Loucy (cell line): Measurements from ENCODE around the gene PNCK.

Source experiments
- H2AFZ ChIP-seq: fragments of 200-600 bp; sonication (generic); 2 replicates; pipeline ENCODE4 v1.6.0; 2016; ENCODE audit warnings: antibody characterized with exemption, mild to moderate bottlenecking, low read length, moderate library complexity
- H3F3A ChIP-seq: fragments of 200-600 bp; 2 replicates; pipeline ENCODE4 v1.6.0; 2016; ENCODE audit warnings: antibody characterized with exemption, low read depth, mild to moderate bottlenecking
- H3K27me3 ChIP-seq: fragments of 200-600 bp; sonication (generic); 2 replicates; pipeline ENCODE4 v1.6.1; 2014; ENCODE audit warnings: low read length, mild to moderate bottlenecking; ENCODE audit not compliant: insufficient read depth, poor library complexity, severe bottlenecking
- H3K36me3 ChIP-seq: fragments of 200-600 bp; sonication (generic); 2 replicates; pipeline ENCODE4 v1.6.1; 2016; ENCODE audit warnings: low read length; ENCODE audit not compliant: insufficient read depth
- H3K4me1 ChIP-seq: fragments of 200-600 bp; sonication (generic); 2 replicates; pipeline ENCODE4 v1.5.1; 2014; ENCODE audit warnings: low read length, mild to moderate bottlenecking; ENCODE audit not compliant: insufficient read depth, poor library complexity, severe bottlenecking
- H3K4me2 ChIP-seq: fragments of 200-600 bp; sonication (generic); 2 replicates; pipeline ENCODE4 v1.6.0; 2014; ENCODE audit warnings: antibody characterized with exemption, low read length, low read depth, mild to moderate bottlenecking; ENCODE audit not compliant: poor library complexity, severe bottlenecking
- H3K4me3 ChIP-seq: fragments of 200-600 bp; sonication (generic); 2 replicates; pipeline ENCODE4 v1.5.1; 2014; ENCODE audit warnings: low read length, mild to moderate bottlenecking, mixed read lengths; ENCODE audit not compliant: poor library complexity, severe bottlenecking
- H3K79me2 ChIP-seq: fragments of 200-600 bp; sonication (generic); 2 replicates; pipeline ENCODE4 v1.6.1; 2014; ENCODE audit warnings: low read length; ENCODE audit not compliant: insufficient read depth
- H3K9ac ChIP-seq: fragments of 200-600 bp; sonication (generic); 2 replicates; pipeline ENCODE4 v1.6.0; 2014; ENCODE audit warnings: mild to moderate bottlenecking, low read depth, low read length, moderate library complexity; ENCODE audit not compliant: poor library complexity, severe bottlenecking
- H3K9me2 ChIP-seq: fragments of 200-600 bp; sonication (generic); replicated peaks from 2 replicates; pipeline ENCODE4 v1.6.1; 2016; ENCODE audit warnings: low read depth, low read length, mixed read lengths
- H3K9me3 ChIP-seq: fragments of 200-600 bp; sonication (generic); 2 replicates; pipeline ENCODE4 v1.6.1; 2014; ENCODE audit warnings: mild to moderate bottlenecking, antibody characterized with exemption, low read length, low read depth; ENCODE audit not compliant: insufficient read depth
- H4K20me1 ChIP-seq: fragments of 200-600 bp; sonication (generic); 2 replicates; pipeline ENCODE4 v1.6.0; 2014; ENCODE audit warnings: antibody characterized with exemption, low read length, mild to moderate bottlenecking; ENCODE audit not compliant: insufficient read depth, poor library complexity, severe bottlenecking
- EZH2phosphoT487 ChIP-seq: fragments of 200-600 bp; IDR thresholded peaks from 2 replicates; pipeline ENCODE4 v1.6.1; 2018; ENCODE audit warnings: antibody characterized with exemption, mild to moderate bottlenecking, moderate library complexity, borderline replicate concordance
- TF ChIP-seq, protein P1 (sequence below): fragments of 200-600 bp; sonication (generic); conservative IDR thresholded peaks from 2 replicates; pipeline ENCODE4 v1.5.1; 2014; ENCODE audit warnings: mild to moderate bottlenecking, antibody characterized with exemption, low read length

Gene PNCK

DNA sequence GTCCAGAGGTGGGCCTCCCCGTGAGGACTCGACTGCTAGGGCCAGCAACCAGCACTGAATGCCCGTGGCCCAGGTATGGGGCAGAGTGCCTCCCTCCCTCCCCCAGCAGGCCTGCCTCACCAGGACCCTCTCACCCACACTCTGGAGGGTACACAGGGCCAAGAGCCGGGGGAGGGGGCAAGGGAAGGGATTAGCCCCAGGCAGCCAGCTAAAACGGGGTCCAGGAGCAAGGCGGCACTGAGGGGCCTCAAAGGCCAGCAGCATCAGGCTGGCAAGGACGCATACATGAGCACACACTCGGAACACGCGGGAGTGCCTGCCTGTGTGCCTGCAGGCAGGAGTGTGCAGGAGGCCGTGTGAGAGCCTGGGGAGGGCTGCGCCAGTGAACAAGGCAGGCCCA is 44.9 kb downstream of the PNCK start:
- no peak overlapping the region for H3K9ac ChIP-seq
- H3K4me2 ChIP-seq = no peak overlapping the region
- H3K4me1 ChIP-seq = no peaks in the 10 kb centered on the region
- H3K9me2 ChIP-seq = no peaks in the 10 kb centered on the region
- no peak overlapping the region for H3K4me3 ChIP-seq
- no peaks in the 10 kb centered on the region for H3K36me3 ChIP-seq
- no peaks in the 10 kb centered on the region for H3F3A ChIP-seq
- H3K79me2 ChIP-seq = no peaks in the 10 kb centered on the region
- no peaks in the 10 kb centered on the region for H3K9me3 ChIP-seq
- H2AFZ ChIP-seq = no peak overlapping the region
- no peaks in the 10 kb centered on the region for H4K20me1 ChIP-seq
- TF ChIP-seq, protein P1, sequence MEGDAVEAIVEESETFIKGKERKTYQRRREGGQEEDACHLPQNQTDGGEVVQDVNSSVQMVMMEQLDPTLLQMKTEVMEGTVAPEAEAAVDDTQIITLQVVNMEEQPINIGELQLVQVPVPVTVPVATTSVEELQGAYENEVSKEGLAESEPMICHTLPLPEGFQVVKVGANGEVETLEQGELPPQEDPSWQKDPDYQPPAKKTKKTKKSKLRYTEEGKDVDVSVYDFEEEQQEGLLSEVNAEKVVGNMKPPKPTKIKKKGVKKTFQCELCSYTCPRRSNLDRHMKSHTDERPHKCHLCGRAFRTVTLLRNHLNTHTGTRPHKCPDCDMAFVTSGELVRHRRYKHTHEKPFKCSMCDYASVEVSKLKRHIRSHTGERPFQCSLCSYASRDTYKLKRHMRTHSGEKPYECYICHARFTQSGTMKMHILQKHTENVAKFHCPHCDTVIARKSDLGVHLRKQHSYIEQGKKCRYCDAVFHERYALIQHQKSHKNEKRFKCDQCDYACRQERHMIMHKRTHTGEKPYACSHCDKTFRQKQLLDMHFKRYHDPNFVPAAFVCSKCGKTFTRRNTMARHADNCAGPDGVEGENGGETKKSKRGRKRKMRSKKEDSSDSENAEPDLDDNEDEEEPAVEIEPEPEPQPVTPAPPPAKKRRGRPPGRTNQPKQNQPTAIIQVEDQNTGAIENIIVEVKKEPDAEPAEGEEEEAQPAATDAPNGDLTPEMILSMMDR = no peak
- TF ChIP-seq EZH2phosphoT487 = no peak
- no peaks in the 10 kb centered on the region for H3K27me3 ChIP-seq

DNA sequence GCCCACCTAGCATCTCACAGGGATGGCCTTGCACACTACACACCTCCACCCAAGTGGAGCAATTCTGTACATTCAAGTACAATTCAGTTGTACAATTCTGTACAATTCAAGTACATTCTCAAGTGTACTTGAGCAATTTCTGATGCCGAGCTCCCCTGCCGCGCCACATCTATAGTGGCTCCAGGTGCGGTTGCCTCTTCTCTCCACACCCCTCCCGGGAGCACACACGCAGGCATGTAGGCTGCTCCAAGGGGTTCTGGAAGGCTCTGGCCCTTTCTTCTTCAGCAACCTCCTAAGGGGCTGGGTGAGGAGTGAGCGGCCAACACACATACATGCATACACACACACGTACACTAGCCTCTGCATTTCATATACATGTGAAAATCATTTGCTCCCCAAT is 45.5 kb downstream of the PNCK start:
- no peaks in the 10 kb centered on the region for H4K20me1 ChIP-seq
- no peak overlapping the region for H3K4me3 ChIP-seq
- H3K9me2 ChIP-seq = no peaks in the 10 kb centered on the region
- no peaks in the 10 kb centered on the region for H3F3A ChIP-seq
- no peaks in the 10 kb centered on the region for H3K9me3 ChIP-seq
- TF ChIP-seq EZH2phosphoT487 = no peak
- TF ChIP-seq, protein P1 = no peak
- H2AFZ ChIP-seq = no peak overlapping the region
- no peak overlapping the region for H3K9ac ChIP-seq
- H3K36me3 ChIP-seq = no peaks in the 10 kb centered on the region
- H3K4me1 ChIP-seq = no peaks in the 10 kb centered on the region
- no peaks in the 10 kb centered on the region for H3K27me3 ChIP-seq
- no peak overlapping the region for H3K4me2 ChIP-seq
- no peaks in the 10 kb centered on the region for H3K79me2 ChIP-seq

DNA sequence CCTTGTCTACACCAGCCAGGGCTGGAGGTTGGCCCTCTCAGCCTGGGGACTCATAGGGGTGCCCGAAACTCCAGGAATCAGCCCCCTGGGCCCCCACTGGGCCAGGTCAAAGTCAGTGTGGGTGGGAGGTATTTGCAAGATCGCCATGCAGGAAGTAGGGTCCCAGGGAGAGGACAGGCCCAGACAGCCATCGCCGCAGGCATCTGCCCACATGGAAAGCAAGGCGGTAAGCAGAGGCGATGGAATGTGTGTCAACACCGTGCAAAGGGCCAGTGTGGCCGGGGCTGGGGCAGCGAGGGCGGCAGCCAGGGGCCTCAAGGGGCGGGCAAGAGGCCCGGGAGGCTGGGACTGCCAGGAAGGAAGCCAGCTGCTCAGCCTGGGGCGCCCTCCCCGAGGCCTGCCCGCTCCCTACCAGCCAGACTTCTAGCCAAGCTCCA is 45.9 kb downstream of the PNCK start:
- Histone ChIP-seq H3K9me3 (no peaks in the 10 kb centered on the region), H3F3A (no peaks in the 10 kb centered on the region), H3K4me3 (no peak overlapping the region), H3K9me2 (no peaks in the 10 kb centered on the region), H3K27me3 (no peaks in the 10 kb centered on the region), H3K4me1 (no peaks in the 10 kb centered on the region), H2AFZ (no peak overlapping the region), H4K20me1 (no peaks in the 10 kb centered on the region), H3K9ac (no peak overlapping the region), H3K4me2 (no peak overlapping the region), H3K36me3 (no peaks in the 10 kb centered on the region), H3K79me2 (no peaks in the 10 kb centered on the region)
- TF ChIP-seq EZH2phosphoT487 = no peak
- TF ChIP-seq, protein P1 = no peak
